GM19463 (cell line): Measurements from ENCODE around the gene SNRNP25.
A peak's percentile ranks its signal among the peaks of the same experiment; 100 is the strongest.

Experiments
- ATAC-seq: cut with Tn5 transposase; IDR thresholded peaks from one replicate; pipeline ENCODE4 v1.9.1; 2021; ENCODE audit warnings: mild to moderate bottlenecking, moderate library complexity; ENCODE audit not compliant: unreplicated experiment

SNRNP25 gene

GRCh38 chr16:62283-62967 is 8.8 kb downstream of the SNRNP25 start:
- ATAC-seq: no peak

- no peak for ATAC-seq
Measured at GRCh38 chr16:62968-63391, 9.4 kb downstream of the SNRNP25 start.

GRCh38 chr16:63466-63865 is 9.8 kb downstream of the SNRNP25 start:
- no peak for ATAC-seq

GRCh38 chr16:63998-64913 is 10.6 kb downstream of the SNRNP25 start:
- ATAC-seq: no peak

- ATAC-seq: no peak
Measured at GRCh38 chr16:64914-65255, 11.3 kb downstream of the SNRNP25 start.

- ATAC-seq: peak; percentile 67
Measured at GRCh38 chr16:65745-66144, 12.1 kb downstream of the SNRNP25 start.

- ATAC-seq: no peak
Measured at GRCh38 chr16:66309-67182, 12.9 kb downstream of the SNRNP25 start.

- no peak for ATAC-seq
Measured at GRCh38 chr16:67183-67791, 13.7 kb downstream of the SNRNP25 start.

GRCh38 chr16:67884-68789 is 14.5 kb downstream of the SNRNP25 start:
- ATAC-seq: no peak

GRCh38 chr16:69181-69580 is 15.6 kb downstream of the SNRNP25 start:
- ATAC-seq: no peak

GRCh38 chr16:71210-71539 is 17.5 kb downstream of the SNRNP25 start:
- no peak for ATAC-seq

- ATAC-seq: no peak
Measured at GRCh38 chr16:71540-72401, 18.1 kb downstream of the SNRNP25 start.

- no peak for ATAC-seq
Measured at GRCh38 chr16:72561-73548, 19.2 kb downstream of the SNRNP25 start, which contains the start of gene RHBDF1. RHBDF1 (minus strand) TSS chr16:72631; CDS start chr16:65015, 7,616 bp downstream.

GRCh38 chr16:74051-74746 is 20.6 kb downstream of the SNRNP25 start:
- no peak for ATAC-seq

GRCh38 chr16:74747-75334 is 21.2 kb downstream of the SNRNP25 start:
- no peak for ATAC-seq

- no peak for ATAC-seq
Measured at GRCh38 chr16:75580-76501, 22.2 kb downstream of the SNRNP25 start.
